ENCODE measurements around the gene FBXL22. TPM values are rescaled to one million over a fixed set of nuclear protein-coding genes. Genes with fewer than 3 reads are reported as not detected.

FBXL22 gene
- total and polyA plus RNA-seq, 12 donors: 0.22 to 5.9 (median 0.78) TPM; not detected in 1

- Histone ChIP-seq H3K9me3 (replicated peaks in 1 of 3) (no peaks in the 10 kb centered on the region), H3K27me3 (no peaks in the 10 kb centered on the region), H3K27ac (no peak overlapping the region), H3K4me3 (no peak overlapping the region), H3K36me3 (replicated peaks in 1 of 2) (peaks cover 0 to 97% of the 10 kb centered on the region in 2 donors), H3K4me1 (replicated peaks in 1 of 2) (no peaks in the 10 kb centered on the region)
- intact Hi-C loops (cut with DNase I): no loop called here
- no peak for DNase-seq
- WGBS, 4 donors: 86 to 98% (median 96%) methylated on average over 3 of the region's 3 CpGs
- TF ChIP-seq CTCF (IDR thresholded peaks at IDR 0.05): no peak
- TF ChIP-seq POLR2A (IDR thresholded peaks at IDR 0.05): no peak
These were observed 43.0 kb downstream of the FBXL22 start for GRCh38 chr15:63640146-63640545.

Other genes starting within 250 kb of the FBXL22 start
- 1 to 10 TPM in 1 of 9 donors, under 1 TPM in 6, not detected in 2; under 0.01 to 1.4 (median 0.32) TPM for gene CA12, start 215.5 kb upstream of the FBXL22 start, total RNA-seq
- under 1 TPM; 0.08 to 0.37 (median 0.20) TPM for gene CA12, start 215.5 kb upstream of the FBXL22 start, polyA plus RNA-seq
- gene USP3, start 92.8 kb upstream of the FBXL22 start, total RNA-seq: 10 to 100 TPM; 26.4 to 55.0 (median 42.2) TPM
- gene USP3, start 92.8 kb upstream of the FBXL22 start, polyA plus RNA-seq: 10 to 100 TPM; 23.0 to 30.5 (median 29.9) TPM
- gene HERC1, start 236.6 kb downstream of the FBXL22 start, total RNA-seq: 100 to 1,000 TPM in 3 of 9 donors, 10 to 100 TPM in 6; 59.6 to 143 (median 93.7) TPM
- gene HERC1, start 236.6 kb downstream of the FBXL22 start, polyA plus RNA-seq: 10 to 100 TPM; 20.8 to 38.2 (median 31.2) TPM

Measured in adrenal gland (tissue), 12 donors.